Inflammatory macrophage (primary cell): ENCODE measurements around the gene TBCEL.
"Not testable (repeated sequence)": the region's sequence is repeated elsewhere in the genome, so short reads cannot be mapped to it uniquely, and the experiment has no call there.

ENCODE experiments used
- DNase-seq, 2 donors: peaks; one replicate each; pipeline ENCODE4 v3.0.0-alpha.2; 2020 to 2022

The TBCEL gene

DNA sequence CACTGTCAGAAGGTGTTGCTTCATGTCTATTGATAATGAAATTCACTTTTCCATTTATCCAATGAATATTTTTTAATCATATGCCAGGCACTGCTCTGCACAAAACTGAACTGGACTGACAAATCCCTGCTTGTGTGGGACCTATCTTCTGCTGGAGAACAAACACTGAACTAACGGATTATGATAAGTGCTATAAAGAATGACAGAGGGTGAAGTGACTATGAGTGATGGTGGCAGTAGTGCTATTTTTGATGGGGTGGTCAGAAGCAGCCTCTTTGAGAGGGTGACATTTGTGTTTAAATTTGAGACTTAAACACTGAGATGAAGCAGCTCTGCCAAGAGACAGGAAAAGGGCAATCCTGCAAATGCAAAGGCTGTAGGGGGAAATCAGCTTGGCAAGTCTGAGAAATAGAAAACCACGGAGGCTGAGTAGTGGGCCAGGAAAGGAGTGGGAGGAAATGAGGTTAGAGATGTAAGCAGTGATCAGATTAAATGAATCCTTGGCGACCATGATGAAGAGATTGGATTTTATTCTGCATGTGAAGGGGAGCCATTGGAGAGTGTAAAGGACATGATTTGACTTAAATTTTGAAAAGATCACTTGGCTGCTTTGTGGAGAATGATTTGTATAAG is 6.0 kb downstream of the TBCEL start:
- no peak for DNase-seq

DNA sequence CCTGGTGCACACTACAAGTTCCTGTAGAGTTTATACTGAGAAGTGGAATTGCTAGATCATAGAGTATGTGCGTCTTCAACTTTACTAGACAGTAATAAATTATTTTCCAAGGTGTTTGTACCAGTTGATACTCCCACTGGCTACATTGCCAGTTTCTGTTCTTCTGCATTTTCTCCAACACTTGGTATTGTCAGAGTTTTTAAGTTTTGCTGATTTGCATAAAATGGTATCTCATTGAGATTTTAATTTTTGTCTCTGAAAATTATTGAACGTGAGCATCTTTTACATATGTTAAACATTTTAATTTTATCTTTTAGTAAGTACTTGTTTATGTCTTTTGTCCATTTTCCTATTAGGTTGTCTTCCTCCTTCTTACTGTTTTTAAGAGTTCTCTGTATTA is 7.3 kb downstream of the TBCEL start:
- DNase-seq, result no peak

DNA sequence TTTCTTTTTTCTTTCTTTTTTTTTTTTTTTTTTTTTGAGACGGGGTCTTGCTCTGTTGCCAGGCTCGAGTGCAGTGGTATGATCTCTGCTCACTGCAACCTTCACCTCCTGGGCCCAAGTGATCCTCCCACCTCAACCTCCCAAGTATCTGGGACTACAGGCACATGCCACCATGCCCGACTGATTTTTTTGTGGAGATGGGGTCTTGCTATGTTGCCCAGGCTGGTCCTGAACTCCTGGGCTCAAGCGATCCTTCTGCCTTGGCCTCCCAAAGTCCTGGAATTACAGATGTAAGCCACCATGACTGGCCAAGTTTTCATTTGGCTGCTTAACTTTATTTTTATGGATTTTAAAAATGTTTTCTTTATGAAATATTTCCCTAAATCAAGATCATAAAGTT is 7.7 kb downstream of the TBCEL start:
- DNase-seq, result not testable (repeated sequence)

DNA sequence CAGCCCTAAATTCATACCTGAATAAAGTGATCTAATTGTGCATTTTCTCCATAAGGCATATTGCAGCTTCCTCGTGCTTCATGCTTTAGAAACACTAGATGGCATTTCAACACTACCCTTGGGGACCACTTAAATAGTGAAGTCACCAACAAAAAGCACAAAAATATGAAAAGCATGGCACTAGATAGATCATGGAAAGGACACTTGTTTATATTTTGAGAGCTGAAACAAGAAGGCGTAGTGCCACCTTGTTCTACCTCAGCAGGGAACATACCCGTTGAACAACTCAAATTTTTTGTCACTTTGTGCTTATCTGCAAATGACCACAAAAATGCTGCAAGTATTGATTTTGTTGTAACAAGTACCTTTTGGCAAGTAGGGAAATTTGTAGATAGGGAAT is 8.6 kb downstream of the TBCEL start:
- DNase-seq, result no peak

DNA sequence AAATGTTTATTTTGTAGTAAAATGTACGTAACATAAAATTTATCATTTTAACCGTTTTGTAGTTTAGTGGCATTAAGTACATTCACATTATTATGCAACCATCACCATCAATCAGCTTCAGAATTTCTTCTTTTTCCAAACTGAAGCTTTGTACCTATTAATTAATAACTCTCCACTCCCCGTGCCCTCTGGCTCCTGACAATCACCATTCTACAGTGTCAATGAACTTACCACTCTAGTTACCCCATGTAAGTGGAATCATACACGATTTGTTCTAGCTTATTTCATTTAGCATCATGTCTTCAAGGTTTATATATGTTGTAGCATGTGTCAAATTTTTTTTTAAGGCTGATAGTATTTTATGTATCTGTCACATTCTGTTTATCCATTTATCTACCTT is 9.7 kb downstream of the TBCEL start:
- DNase-seq, result no peak

DNA sequence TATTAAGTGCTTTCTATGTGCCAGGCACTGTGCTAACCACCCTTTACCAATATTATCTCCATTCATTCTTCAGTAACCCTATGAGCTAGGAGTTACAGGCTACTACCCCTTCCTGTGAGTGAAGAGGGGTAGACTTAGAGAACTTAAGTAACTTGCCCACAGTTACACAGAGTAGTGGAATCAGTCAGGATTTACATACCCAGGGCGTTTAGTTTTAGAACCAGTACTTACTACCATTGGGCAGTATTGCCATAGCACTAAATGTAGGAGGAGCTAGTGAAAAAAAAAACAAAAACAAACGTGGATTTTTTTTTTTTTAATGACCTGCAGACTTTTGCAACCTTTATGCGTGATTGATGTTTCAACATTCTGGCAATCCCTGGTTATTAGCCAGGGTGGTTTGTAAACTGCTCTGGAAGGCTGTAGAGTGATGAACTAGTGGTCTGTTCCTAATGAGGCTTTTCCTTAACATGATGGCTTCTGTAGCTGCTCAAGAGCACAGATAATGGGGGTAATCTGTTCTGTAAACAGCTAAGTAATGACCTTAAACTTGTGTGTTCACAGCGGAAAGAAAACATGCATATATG is 11.4 kb downstream of the TBCEL start:
- DNase-seq, result no peak

DNA sequence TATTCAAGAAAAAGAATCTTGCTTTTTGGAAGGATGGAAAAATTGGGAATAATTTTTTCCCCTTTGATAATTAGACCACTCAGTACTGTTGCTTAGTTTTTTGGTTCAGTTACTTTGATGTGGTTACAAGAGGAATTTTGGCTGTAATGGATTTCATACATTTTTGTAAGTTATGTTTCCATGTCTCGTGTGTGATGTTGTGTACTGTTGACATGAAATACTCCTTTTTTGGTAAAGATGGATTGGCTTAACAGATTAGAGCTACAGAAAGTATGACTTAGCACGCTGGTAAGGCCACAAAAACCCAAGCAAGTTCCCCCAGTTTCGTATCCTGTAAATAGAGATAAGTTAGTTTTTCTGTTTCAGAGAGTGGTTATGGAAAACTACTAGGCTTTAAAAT is 11.9 kb downstream of the TBCEL start:
- no peak for DNase-seq

DNA sequence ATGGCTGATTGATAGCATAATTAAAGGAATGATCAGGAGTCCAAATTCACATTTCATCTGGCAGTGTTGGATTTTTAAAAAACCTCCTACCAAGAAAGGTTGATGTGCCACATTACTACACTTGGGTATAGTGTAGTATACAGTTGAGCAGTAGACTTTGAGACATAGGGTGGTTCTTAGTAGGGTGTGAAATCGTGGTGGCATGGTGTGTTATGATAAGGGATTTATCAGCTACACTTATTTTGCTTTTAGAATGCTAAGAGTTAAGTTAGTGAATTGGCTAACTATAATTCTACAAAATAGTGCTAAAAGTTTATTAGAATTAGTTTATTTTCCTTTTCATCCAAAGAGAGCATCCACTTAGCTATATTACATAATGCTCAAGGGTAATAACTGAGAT is 13.1 kb downstream of the TBCEL start:
- DNase-seq, result no peak

DNA sequence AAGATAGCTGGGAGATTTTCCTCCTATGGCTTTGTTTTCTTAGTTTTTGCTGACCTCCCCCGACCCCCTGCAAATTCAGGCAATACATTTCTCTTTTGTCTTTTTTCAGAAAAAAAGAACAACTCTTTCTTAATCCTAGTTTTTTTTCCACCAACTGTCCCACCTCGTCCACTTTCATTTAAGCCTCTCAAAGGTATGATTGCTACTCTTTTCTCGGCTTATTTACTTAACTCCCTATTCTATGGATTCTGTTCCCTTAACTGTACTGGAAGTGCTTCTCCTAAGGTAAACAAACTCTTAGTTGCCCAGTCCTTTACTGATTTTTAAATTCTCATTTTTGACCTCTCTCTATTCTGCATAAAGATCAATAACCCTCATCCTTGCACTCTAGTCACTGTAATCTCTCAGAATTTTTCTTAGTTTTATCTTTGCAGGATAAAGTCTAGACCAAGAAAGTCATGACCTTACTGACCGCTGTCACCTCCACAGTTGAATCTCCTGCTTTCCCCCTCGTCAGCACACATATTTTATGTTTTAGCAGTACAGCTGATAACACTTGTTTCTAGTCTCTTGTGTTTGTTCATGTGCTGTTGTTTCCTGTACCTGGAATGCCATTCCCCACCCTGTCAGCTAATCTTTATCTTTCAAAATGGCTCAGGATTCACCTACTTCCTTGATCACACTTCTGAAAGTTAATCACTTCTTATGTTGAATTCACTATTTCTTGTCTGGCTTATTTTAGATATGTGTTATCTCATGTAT is 14.9 kb downstream of the TBCEL start:
- no peak for DNase-seq

DNA sequence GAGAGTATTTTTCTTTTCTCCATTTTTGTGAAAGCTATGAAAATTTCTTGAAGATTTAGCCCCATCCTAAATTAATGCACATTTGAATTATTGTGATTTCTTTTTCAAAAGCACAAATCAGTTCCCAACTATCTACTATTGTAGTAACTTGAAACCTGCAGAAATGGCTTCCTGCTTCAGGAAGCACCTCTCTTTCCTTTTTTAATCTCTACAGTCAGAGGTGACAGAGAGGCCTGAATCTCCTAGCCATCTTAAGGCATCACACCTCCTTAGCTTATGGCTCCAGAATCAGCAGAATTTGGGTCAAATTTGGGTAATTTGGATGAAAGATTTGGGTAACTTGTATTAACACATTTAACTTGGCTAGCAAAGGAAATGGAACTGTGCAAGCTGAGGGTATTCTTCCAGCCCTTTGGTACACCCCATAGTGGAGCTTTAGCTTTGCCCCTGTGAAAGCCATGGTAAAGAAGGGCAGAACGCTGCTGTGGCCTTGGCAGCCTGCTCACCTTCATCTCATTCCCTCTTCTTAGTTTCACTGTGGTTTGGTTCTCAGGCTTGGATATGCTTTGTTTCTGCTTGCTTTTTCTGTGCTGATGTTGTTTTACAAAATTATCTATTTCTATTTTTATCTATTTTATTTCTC is 16.2 kb downstream of the TBCEL start:
- no peak for DNase-seq

DNA sequence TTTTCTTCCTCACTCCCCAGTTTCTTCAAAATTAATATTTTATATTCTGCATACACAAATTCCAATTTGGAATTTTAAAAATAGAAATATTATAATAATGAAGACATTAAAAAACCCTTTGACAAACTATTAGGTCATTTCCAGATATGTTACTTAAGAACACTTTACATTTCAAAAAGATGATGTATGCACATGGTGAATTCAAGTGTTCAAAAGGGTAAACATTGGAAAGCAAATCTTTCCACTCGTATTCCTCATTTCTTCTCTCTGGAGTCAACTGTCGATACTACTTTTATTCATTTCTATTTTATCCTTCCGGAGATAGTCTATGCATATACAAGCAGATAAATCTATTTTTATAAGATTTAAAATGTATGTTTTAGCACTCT is 16.7 kb downstream of the TBCEL start:
- no peak for DNase-seq

DNA sequence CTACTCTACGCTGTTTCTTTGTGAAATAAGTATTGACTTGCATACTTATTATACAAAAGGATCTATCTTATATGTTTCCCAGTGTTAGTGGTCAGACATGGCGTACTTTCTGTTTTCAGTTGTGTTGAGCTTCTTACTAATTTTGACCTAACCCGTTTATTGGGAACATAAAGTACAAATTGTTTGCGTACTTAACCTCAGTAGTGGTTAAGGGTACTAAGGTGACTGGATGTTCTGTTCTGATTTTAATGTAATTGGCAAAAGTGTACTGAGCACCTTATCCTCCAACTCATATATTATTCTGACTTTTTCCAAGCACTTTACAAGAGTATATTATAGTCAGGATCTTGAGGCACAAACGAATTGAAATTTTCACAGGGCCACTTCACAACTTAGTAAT is 17.2 kb downstream of the TBCEL start:
- no peak for DNase-seq

DNA sequence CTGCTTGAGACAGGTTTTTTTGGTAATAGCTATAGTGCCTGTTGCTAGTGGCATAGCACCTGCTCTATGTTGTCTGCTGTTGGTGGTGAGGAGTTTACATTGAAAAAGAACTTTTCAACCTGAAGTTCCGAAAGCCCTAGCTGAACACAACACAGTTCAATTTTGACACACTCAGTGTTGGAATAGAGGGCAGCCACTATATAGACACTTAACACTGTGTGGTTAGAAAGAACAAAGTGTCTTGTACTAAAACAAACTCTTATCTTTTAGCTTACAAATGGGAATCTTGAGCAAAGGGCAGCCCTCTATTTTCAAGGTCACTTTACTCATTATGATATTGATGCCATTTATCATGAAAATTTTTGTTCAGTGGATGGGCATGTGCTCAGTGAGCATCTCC is 18.4 kb downstream of the TBCEL start:
- no peak for DNase-seq

DNA sequence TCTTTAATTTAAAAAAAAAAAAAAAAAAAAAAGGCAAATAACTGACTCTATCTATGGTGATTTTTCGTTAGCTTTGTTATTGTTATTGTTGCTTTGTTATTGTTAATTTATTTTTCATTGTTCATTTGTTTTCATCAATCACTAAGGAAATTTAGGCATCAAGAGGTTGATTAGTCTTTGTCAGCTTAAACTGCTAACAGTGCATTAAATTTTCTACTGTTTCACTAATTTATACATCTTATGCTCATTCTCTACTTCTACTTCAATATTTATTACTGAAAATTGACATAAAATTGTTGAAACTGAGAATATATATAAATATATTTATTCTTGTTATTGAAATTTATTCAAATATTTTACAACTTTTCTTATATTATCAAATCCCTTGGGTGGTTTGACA is 24.0 kb downstream of the TBCEL start:
- DNase-seq, result no peak

DNA sequence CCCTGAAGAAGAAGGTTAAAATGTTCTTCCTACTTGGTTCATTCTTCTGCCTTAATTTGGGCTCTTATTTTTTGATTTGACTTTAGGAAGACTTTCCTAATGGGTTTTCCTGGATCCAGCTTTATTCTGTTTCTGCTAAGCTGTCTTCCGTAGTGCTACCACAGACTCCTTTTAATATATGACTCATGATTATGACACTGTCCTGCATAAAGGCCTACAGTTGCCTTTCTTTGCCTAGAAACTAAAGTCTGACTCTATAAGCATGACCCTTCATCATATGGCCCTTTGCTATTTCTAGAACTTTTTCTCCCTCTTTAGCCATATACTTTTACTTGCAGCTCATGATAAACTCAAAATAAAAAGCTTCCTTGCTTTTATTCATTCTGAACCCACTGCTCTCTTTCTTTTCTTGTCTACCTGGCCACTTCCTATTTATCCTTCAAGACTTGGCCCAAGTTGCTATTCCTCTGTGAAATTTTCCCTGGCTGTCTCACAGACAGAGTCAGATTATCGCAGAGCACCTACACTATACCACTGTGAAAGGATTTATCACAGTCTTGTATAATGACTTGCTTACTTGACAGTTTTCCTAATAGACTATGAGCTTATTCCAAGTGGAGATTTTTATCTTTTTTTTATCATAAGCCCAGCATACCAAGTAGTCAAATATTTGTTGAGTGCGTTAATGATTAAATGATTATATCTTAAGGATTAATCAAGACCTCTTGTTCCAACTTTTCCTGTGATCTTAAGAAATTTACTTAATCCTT is 24.7 kb downstream of the TBCEL start:
- no peak for DNase-seq

DNA sequence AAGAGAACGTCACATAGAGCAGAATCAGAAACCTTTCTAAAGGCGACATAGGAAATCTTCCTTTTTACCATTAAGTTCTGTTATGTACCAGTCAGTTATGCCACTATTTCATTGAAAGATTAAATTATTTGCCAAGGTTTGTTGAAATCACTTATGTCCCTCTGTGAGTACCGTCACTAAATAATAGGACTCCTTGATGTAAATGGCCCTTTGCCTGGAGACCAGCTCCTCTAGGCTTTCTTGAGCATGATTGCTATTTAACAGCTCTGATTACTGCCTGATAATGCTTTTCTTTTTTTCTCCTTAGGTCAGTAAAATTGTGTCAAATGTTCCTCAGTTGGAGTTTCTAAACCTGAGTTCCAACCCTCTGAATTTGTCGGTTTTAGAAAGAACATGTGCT is 29.3 kb downstream of the TBCEL start:
- DNase-seq, result no peak

DNA sequence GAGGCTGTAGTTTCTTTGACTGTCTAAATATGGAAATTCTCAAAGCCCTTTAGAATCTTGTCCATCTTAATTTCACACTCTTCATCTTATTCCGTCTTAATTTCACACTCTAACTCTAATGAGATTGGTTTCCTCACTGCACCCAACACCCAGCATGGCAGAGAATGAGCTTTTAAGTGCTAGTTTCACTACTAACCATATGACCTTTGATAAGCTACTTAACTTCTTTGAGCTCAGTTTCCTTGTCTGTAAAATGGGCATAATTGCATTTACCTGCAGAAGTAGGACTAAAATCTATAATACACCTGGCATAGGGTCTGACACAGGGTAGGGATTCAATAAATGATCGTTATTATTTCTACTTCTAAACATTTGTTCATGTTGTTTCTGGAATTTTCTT is 30.4 kb downstream of the TBCEL start:
- no peak for DNase-seq

DNA sequence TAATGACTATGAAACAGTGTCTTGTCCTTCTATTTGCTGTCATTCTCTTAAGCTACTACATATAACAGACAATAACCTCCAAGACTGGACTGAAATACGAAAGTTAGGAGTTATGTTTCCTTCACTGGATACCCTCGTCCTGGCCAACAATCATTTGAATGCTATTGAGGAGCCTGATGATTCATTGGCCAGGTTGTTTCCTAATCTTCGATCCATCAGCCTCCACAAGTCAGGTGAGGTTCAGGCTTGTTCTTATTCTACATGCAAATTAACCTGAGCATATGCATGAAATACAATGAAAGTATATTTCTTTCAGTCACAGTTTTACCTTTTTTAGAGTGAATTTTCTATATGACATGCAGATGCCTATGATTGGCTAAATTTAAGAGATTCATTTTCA is 31.2 kb downstream of the TBCEL start:
- no peak for DNase-seq

DNA sequence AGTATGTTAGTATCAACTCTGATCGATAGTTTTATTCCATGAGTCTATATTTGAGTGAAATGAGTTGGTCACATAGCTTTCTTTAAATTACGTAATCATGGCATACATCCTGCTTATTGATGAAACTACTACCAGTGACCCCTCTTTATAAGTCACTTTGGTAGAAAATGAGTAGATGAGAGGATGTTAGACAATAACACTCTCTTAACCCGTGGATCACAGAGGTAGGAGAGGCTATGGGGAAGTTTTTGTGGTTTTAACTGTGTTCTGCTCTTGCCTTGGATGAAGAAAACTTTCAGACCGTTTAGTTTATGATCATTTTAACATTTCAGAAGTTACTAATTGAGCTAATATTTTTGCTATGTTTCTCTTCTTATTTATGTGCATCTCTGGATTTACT is 34.0 kb downstream of the TBCEL start:
- DNase-seq, result no peak

DNA sequence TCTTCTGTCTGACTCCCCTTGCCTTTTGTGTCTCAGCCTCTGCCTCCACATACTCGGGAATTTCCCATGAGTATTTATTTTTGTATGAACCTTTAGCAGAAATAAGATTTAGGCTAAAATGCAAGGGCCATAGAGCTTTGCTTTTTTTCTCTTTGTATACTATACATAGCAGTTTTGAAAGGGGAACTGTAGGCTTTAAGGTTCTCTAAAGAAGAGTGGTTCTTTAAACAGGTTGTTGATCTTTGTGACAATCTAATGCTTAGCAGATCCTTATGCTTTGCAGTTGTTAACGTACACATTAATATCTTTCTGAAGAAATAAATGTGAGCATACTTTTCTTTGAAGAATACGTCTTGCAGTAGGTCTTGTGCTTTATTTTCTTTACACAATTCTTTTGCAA is 35.0 kb downstream of the TBCEL start:
- no peak for DNase-seq

DNA sequence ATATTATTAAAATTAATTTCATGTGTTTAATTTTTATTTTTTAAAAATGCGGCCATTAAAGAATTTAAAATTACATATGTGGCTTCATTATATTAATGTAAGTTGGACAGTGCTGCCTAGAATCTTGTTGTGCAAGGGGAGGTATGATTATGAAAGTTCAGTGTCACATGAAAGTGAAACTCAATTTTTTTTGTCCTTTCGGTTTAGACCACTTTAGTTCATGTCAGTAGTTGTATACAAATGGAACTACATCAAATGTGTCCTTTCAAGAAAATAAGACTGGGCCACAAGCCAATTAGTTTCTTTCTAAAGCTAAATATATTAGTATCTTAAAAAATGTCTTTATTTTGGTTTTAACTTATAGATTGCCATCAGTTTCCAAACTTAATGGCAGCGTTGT is 35.7 kb downstream of the TBCEL start:
- DNase-seq, result peak; percentile 36 to 75

DNA sequence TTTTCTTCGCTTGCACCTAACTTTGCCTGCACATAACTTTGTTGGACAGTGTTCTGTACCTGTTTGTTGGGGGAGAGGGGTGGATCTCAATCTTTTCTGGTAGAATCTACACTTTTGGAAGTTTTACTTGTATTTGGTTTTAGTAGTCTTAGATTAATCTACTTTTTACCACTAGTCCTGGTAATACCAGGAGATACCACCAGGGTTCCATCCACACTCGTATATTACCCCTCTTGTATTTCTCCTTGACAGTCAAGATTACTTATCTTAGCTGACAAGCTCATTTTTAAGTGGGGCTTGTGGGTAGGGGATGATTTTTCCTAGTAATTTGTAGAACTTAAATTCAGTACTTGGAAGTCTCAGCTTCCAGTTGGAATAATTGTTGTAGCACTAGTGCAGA is 39.8 kb downstream of the TBCEL start:
- DNase-seq, result no peak

DNA sequence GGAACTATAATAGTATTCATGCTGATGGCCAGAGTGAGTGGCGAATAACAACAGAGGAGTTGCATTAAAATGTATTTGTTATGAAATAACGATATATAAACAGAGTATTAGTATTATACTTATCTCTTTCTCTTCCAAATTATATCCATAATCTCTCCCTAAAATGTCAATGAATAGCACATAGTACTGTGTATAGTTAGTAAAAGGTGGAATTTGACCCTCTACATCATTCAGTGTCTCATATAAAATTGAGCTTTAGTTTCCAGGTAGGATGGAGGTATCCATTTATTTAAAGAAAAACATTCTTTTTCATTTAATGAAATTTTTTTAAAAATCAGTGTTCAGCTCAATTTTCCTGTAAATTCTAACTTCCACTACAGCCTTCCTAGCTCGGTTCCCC is 42.7 kb downstream of the TBCEL start:
- no peak for DNase-seq
